ENCODE data around the gene ANGEL1. TPM values are rescaled to one million over a fixed set of nuclear protein-coding genes. Genes with fewer than 3 reads are reported as not detected.
A peak's percentile ranks its signal among the peaks of the same experiment; 100 is the strongest.

ANGEL1 gene
- polyA plus RNA-seq, 2 donors = 3.7 to 5.1 TPM

DNA sequence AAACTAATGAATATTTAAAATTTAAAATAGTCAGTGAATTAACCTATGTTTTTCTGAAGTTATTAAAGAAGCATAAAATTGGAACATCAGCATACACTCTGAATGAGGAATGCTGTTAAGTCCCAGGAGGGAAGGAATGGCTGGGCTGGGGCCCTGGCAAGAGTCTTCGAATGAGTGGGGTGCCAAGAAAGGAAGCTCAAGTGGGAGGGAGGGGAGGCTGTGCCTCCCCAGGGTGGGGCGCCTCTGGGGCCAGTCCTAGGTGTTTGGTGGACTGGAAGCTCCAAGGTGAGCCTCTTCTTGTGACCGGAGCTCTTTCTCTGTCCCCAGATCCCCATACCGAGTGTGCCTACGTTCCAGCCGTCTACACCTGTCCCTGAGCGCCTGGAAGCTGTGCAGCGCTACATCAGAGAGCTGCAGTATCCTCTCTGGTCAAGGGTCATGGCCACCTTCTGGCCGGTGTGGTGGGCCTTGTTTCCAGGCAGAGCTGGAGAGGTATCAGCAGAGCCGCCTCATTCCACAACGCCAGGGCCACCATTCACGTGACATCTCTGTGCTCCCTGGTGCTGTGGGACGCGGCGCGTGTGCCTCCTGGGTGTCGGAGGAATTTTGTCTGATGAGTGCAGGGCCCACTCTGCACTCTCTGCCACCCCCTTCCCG, 42.9 kb downstream of the ANGEL1 start:
- H3K9me3 ChIP-seq (ENCODE audit: control insufficient read depth in 2 of 2, insufficient read depth in 1 of 2, low read depth in 1 of 2, low read length in 1 of 2) = no peaks in the 10 kb centered on the region
- H3K4me1 ChIP-seq (ENCODE audit: control insufficient read depth in 2 of 2, insufficient read depth in 2 of 2, low read length in 1 of 2) = no peaks in the 10 kb centered on the region
- no peak overlapping the region for H3K4me3 ChIP-seq (ENCODE audit: low read depth in 1 of 2, low read length in 2 of 2)
- H3K36me3 ChIP-seq (ENCODE audit: control insufficient read depth in 2 of 2, insufficient read depth in 2 of 2, low read length in 1 of 2) = no peaks in the 10 kb centered on the region
- H3K27ac ChIP-seq (ENCODE audit: low read depth in 2 of 2, low read length in 1 of 2) = no peak overlapping the region
- H3K27me3 ChIP-seq (ENCODE audit: control insufficient read depth in 1 of 2, insufficient read depth in 2 of 2, low read length in 2 of 2) = no peaks in the 10 kb centered on the region
- 86 to 91% methylated on average over 18 of the region's 18 CpGs for WGBS, 2 donors

DNA sequence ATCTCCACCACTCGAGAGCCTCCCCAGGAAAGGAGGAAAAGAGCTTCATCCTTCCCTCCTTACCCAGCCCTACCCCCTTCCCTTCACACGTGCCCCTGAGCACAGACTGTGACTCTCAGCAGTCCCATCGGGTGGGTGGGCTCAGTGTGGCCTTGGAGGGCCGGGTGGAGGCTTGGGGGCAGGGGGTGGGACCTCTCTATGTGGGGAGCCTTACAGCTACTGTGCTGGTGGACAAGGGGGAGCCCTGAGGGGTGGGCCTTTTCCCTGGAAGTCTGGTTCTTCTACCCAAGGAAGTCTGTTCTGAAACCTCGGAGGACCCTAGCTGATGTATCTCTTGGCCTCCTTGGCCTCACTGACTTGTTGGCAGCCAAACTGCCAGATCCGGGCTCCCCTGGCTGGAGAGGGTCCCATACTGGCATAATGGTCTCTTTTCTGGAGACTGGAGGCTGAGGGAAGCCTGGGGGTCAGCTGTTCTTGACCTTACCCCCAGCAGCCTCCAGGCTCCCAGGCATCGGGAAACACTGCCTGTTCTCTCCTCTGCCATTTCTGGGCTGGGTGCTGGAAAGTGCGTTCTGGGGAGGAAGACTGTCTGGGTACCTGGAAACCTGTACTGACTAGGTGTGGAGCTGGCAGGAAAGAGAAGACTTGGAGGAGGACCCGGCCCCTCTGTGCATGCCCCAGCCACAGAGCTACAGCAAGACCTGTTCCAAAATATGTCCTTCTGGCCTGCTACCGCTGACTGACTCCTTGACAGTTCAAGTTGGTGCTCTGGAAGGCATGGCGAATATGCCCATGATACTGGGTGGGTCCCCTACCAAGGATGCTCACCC, 43.8 kb downstream of the ANGEL1 start:
- H3K9me3 ChIP-seq (ENCODE audit: control insufficient read depth in 2 of 2, insufficient read depth in 1 of 2, low read depth in 1 of 2, low read length in 1 of 2) = no peaks in the 10 kb centered on the region
- no peaks in the 10 kb centered on the region for H3K36me3 ChIP-seq (ENCODE audit: control insufficient read depth in 2 of 2, insufficient read depth in 2 of 2, low read length in 1 of 2)
- 68 to 73% methylated on average over 11 of the region's 11 CpGs for WGBS, 2 donors
- no peak overlapping the region for H3K4me3 ChIP-seq (ENCODE audit: low read depth in 1 of 2, low read length in 2 of 2)
- H3K27ac ChIP-seq (ENCODE audit: low read depth in 2 of 2, low read length in 1 of 2) = peak overlapping the region; percentile 19 to 50
- H3K4me1 ChIP-seq (ENCODE audit: control insufficient read depth in 2 of 2, insufficient read depth in 2 of 2, low read length in 1 of 2) = no peaks in the 10 kb centered on the region
- no peaks in the 10 kb centered on the region for H3K27me3 ChIP-seq (ENCODE audit: control insufficient read depth in 1 of 2, insufficient read depth in 2 of 2, low read length in 2 of 2)

DNA sequence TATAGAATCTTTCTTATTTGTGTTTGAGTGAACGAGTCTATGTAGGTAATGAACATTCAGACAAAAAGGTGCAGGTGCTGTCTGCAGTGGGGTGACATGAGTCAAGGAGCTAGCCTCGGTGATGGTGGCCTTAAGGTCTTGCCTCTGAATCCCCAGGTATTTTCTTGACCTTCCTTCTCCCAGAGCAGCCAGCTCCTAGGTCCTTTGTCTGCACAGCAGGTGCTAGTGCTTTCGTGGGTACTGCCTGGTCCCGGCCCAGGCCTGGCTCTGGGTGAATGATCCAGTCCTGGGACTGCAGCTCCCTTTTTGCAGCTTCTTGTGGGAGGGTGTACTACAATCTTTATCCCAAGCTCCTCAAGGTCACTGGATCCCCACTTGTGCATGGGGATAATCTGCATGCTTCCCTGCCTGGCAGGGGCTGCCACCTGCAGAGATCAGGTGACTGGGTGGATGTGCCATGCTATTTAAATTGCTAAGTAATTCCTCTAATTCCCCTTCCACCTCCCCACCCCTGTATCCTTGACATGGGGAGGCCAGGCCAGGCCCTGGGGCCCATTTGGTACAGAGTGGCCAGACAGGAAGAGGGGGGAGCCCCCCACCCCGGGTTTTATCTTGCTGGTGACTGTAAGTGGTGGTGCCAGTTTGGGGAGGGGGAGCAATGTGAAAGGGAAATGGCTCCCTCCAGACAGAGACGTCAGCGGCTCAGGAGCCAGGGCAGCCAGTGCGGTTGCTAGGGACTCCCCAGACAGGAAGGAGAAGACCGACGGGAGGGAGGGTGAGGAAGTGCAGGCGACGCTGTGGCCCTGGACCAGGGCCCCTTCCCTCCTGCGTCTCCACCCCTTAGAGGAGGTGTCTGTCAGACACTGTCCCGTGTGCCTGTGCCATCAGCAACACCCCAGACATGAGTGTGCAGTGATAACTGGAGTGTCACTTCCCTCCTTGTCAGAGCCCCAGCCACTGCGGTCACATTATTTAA, 44.7 kb downstream of the ANGEL1 start:
- 50 to 53% methylated on average over 14 to 15 of the region's 15 CpGs for WGBS, 2 donors
- H3K36me3 ChIP-seq (ENCODE audit: control insufficient read depth in 2 of 2, insufficient read depth in 2 of 2, low read length in 1 of 2) = no peaks in the 10 kb centered on the region
- H3K27me3 ChIP-seq (ENCODE audit: control insufficient read depth in 1 of 2, insufficient read depth in 2 of 2, low read length in 2 of 2) = no peaks in the 10 kb centered on the region
- peak overlapping the region; percentile 19 to 54 for H3K27ac ChIP-seq (ENCODE audit: low read depth in 2 of 2, low read length in 1 of 2)
- no peaks in the 10 kb centered on the region for H3K9me3 ChIP-seq (ENCODE audit: control insufficient read depth in 2 of 2, insufficient read depth in 1 of 2, low read depth in 1 of 2, low read length in 1 of 2)
- H3K4me3 ChIP-seq (ENCODE audit: low read depth in 1 of 2, low read length in 2 of 2) = no peak overlapping the region
- H3K4me1 ChIP-seq (ENCODE audit: control insufficient read depth in 2 of 2, insufficient read depth in 2 of 2, low read length in 1 of 2) = no peaks in the 10 kb centered on the region

DNA sequence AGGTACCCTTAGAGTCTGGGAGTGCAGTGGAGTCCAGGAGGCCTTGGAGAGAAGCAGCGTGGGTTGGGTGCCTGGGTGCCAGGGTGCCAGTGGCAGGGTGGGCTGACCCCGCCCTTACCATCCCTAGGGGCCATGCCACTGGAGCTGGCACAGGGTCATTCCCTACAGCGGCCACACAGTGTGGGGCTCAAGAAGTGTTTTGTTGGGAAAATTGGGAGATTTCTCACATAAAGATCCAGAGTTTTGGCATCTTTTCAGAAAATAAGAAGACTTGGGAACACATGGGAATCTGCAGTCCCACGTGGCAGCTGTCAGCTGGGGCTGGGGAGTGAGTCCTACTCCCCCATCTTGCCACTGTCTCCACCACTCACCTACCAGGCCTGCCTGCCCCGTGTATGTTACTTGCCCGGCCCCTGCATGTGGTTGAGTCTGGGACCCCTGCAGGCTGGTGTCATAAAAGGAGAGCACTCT, 47.2 kb downstream of the ANGEL1 start:
- peaks cover 0 to 3% of the 10 kb centered on the region in 2 donors for H3K4me1 ChIP-seq (ENCODE audit: control insufficient read depth in 2 of 2, insufficient read depth in 2 of 2, low read length in 1 of 2)
- H3K36me3 ChIP-seq (ENCODE audit: control insufficient read depth in 2 of 2, insufficient read depth in 2 of 2, low read length in 1 of 2) = no peaks in the 10 kb centered on the region
- H3K4me3 ChIP-seq (ENCODE audit: low read depth in 1 of 2, low read length in 2 of 2) = no peak overlapping the region
- H3K27ac ChIP-seq (ENCODE audit: low read depth in 2 of 2, low read length in 1 of 2) = no peak overlapping the region
- no peaks in the 10 kb centered on the region for H3K9me3 ChIP-seq (ENCODE audit: control insufficient read depth in 2 of 2, insufficient read depth in 1 of 2, low read depth in 1 of 2, low read length in 1 of 2)
- no peaks in the 10 kb centered on the region for H3K27me3 ChIP-seq (ENCODE audit: control insufficient read depth in 1 of 2, insufficient read depth in 2 of 2, low read length in 2 of 2)
- WGBS, 2 donors = 75 to 89% methylated on average over 6 of the region's 6 CpGs

DNA sequence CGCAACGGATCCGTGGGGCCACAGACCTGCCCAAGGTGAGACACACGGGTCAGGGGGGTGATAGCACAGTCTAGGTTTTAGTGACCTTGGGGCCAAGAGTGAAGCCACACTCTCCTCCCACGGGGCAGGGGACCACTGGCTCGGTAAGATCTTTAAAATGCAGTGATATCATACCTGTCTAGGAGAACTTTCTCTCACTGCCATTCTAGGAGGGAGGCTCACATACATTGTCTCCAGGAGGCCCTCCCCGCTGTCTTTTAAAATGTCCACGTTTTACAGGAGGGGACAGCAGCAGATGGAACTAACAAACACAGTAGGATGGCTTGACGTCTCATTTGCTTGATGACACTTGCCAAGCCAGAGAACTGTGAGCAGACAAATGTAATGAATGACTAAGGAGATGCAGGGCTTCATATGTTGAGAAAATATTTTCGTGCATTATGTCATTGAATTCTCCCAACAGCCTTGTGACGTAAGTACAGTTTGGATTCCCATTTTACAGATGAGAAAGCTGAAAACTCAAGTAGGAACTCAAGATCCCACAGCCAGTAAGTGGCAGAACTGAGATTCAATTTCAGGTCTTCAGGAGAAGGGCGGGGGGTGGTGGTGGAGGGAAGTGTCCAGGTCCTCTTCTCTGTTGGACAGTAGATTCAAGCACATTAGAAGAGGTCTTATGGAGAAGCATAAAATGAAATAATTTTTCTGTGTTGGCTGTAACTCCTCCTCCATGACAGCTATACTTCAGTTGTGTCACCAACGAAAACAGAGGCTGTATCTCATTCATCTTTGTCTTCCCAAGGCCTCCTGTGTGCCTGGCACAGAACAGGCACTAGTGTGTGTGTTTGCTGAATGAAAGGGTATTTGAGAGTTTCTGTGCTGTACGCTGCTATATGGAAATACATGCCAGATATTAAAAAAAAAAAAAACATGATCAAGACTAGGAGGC, 49.3 kb downstream of the ANGEL1 start:
- Histone ChIP-seq H3K9me3 (ENCODE audit: control insufficient read depth in 2 of 2, insufficient read depth in 1 of 2, low read depth in 1 of 2, low read length in 1 of 2) (no peaks in the 10 kb centered on the region), H3K4me3 (ENCODE audit: low read depth in 1 of 2, low read length in 2 of 2) (no peak overlapping the region), H3K27me3 (ENCODE audit: control insufficient read depth in 1 of 2, insufficient read depth in 2 of 2, low read length in 2 of 2) (no peaks in the 10 kb centered on the region), H3K36me3 (ENCODE audit: control insufficient read depth in 2 of 2, insufficient read depth in 2 of 2, low read length in 1 of 2) (no peaks in the 10 kb centered on the region), H3K27ac (ENCODE audit: low read depth in 2 of 2, low read length in 1 of 2) (no peak overlapping the region), H3K4me1 (ENCODE audit: control insufficient read depth in 2 of 2, insufficient read depth in 2 of 2, low read length in 1 of 2) (peaks cover 0 to 3% of the 10 kb centered on the region in 2 donors)
- WGBS, 2 donors = 63 to 68% methylated on average over 14 of the region's 14 CpGs

DNA sequence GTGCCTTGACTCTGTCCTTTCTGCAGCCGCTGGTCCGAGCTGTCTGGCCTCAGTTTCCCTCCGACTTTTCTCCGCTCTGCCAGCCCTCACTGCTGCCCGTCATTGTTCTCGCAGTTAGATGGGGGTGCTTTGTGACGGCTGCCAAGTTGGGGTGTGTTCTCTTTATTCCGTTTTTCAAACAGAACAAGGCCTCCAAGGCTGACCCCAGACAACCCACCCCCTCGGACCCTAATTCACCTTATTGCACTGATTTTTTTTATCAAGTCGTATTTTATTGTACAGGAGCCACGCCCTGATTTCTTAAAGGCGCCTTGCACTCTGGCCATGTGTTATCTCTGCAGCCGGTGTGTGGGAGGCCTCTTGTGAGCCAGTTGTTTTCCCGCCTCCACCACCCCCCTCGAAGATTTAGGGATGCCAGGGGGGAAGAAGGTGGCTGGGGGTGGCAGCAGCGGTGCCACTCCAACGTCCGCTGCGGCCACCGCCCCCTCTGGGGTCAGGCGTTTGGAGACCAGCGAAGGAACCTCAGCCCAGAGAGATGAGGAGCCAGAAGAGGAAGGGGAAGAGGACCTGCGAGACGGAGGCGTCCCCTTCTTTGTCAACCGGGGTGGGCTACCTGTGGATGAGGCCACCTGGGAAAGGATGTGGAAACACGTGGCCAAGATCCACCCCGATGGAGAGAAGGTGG, 50.1 kb downstream of the ANGEL1 start:
- H3K36me3 ChIP-seq (ENCODE audit: control insufficient read depth in 2 of 2, insufficient read depth in 2 of 2, low read length in 1 of 2) = no peaks in the 10 kb centered on the region
- H3K4me1 ChIP-seq (ENCODE audit: control insufficient read depth in 2 of 2, insufficient read depth in 2 of 2, low read length in 1 of 2) = peaks cover 0 to 3% of the 10 kb centered on the region in 2 donors
- H3K9me3 ChIP-seq (ENCODE audit: control insufficient read depth in 2 of 2, insufficient read depth in 1 of 2, low read depth in 1 of 2, low read length in 1 of 2) = no peaks in the 10 kb centered on the region
- no peaks in the 10 kb centered on the region for H3K27me3 ChIP-seq (ENCODE audit: control insufficient read depth in 1 of 2, insufficient read depth in 2 of 2, low read length in 2 of 2)
- H3K4me3 ChIP-seq (ENCODE audit: low read depth in 1 of 2, low read length in 2 of 2) = peak overlapping the region; percentile 53 to 74
- H3K27ac ChIP-seq (ENCODE audit: low read depth in 2 of 2, low read length in 1 of 2) = peak overlapping the region in 1 of 2 donors; percentile 50
- WGBS, 2 donors = 32% methylated on average over 28 of the region's 28 CpGs

DNA sequence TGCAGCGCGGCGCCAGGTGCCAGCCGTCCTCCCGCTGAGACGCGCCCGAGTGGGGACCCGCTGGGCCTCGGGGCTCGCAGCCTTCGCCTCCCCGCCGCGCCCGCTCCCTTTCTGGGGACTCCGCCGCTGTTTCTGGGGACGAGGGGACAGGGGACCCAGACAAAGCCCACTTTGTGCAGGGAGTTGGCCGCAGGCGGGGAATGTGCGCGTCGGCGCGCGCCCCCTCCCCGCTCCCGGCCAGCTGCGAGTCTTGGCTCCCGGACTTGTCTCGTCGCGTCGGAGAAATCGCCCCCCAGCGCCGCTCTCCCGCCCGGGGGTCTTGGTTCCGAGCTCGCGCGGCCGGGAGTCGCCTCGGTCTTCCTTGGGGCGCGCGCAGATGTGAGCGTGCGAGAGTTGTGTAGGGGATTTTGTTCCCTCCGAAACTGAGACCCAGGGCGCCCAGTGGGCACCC, 50.7 kb downstream of the ANGEL1 start:
- Histone ChIP-seq H3K9me3 (ENCODE audit: control insufficient read depth in 2 of 2, insufficient read depth in 1 of 2, low read depth in 1 of 2, low read length in 1 of 2) (no peaks in the 10 kb centered on the region), H3K27me3 (ENCODE audit: control insufficient read depth in 1 of 2, insufficient read depth in 2 of 2, low read length in 2 of 2) (no peaks in the 10 kb centered on the region), H3K27ac (ENCODE audit: low read depth in 2 of 2, low read length in 1 of 2) (peak overlapping the region; percentile 50 to 58), H3K4me1 (ENCODE audit: control insufficient read depth in 2 of 2, insufficient read depth in 2 of 2, low read length in 1 of 2) (peaks cover 0 to 3% of the 10 kb centered on the region in 2 donors), H3K36me3 (ENCODE audit: control insufficient read depth in 2 of 2, insufficient read depth in 2 of 2, low read length in 1 of 2) (no peaks in the 10 kb centered on the region), H3K4me3 (ENCODE audit: low read depth in 1 of 2, low read length in 2 of 2) (peak overlapping the region; percentile 53 to 74)
- WGBS, 2 donors = 0 to 1% methylated on average over 53 to 54 of the region's 54 CpGs
